Upper lobe of right lung (tissue), 1 donor: ENCODE measurements around the gene TMEM123. TPM values are rescaled to one million over a fixed set of nuclear protein-coding genes. Genes with fewer than 3 reads are reported as not detected.
A peak's percentile ranks its signal among the peaks of the same experiment; 100 is the strongest.
"Not testable (repeated sequence)": the region's sequence is repeated elsewhere in the genome, so short reads cannot be mapped to it uniquely, and the experiment has no call there.

Source experiments
- ATAC-seq: fragments of 200-7000 bp; cut with Tn5 transposase; one replicate; pipeline ENCODE4 v1.9.1; 2020; ENCODE audit warnings: mild to moderate bottlenecking, moderate library complexity
- DNase-seq: peaks from one replicate; pipeline ENCODE4 v3.0.0-alpha.2; 2020
- H3K27ac ChIP-seq: fragments of 200-600 bp; one replicate; pipeline ENCODE4 v1.8.0; 2022
- H3K27me3 ChIP-seq: fragments of 200-600 bp; one replicate; pipeline ENCODE4 v1.8.0; 2022; ENCODE audit warnings: mild to moderate bottlenecking
- H3K36me3 ChIP-seq: fragments of 200-600 bp; one replicate; pipeline ENCODE4 v1.8.0; 2022
- H3K4me1 ChIP-seq: fragments of 200-600 bp; one replicate; pipeline ENCODE4 v1.8.0; 2022
- H3K4me3 ChIP-seq: fragments of 200-600 bp; one replicate; pipeline ENCODE4 v1.8.0; 2022; ENCODE audit warnings: mild to moderate bottlenecking
- H3K9me3 ChIP-seq: fragments of 200-600 bp; one replicate; pipeline ENCODE4 v1.8.0; 2022
- intact Hi-C: fragments of 100-400 bp; cut with DNase I; formaldehyde crosslinking; loops from one replicate; pipeline ENCODE4 v1.11.0; 2022
- total RNA-seq: library from RNA; stranded (reverse); fragmentation: NEBNext Ultra II Directional; extraction: Animal tissue kit (Norgen Biotek cat#: 25700); gene quantifications from one replicate; pipeline ENCODE4 v1.2.1, GENCODE V29; 2021
- TF ChIP-seq, protein P1 (sequence below): fragments of 200-600 bp; IDR thresholded peaks from one replicate; pipeline ENCODE4 v1.8.0; 2022; ENCODE audit warnings: antibody characterized with exemption
- donor health status: DM: no; HTN: yes; CAD: no; lungs with severe emphysema.

The TMEM123 gene
- total RNA-seq, 1 donor from 2014 or later = 203 TPM

DNA sequence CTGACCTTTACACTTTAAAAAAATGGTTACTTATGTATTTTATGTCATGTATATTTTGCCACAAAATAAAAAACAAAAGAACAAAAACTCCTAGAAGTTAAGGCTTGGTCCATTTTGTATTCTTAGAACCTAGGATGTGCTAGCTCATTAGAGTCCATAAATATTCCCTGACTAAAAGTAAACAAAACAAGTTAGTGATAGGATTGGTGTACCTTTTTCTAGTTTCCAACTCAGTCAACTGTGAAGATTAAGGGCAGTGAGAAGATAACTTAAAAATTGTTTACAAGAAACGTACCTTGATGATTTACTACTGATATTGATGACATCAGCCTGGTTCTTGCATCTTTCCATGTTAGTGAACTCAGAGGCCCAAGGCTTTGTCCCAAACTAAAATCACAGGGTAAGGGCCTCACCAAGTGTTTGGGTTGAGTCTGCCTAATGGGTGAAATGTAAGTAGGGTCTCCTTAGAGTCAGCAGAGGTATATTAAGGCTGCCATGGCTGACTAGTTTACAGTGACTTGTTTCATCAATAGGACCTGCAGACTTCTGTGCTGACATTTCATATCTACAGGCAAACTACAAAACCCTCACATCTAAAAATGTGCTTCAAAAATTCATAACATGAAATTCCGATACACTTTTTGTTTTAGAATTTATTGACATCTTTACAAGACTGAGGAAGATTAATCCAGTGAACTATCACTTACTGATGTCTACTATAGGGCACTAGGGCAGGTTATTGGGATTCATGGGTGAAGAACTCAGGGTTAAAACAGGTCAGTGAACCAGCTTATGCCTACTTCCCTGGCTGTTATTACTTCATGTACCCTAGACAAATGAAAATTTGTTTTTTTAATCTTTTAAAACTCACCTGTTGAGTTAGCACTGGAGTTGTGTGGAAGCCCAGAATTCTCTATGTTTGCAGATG lies 4.4 kb downstream of the TMEM123 start:
- Histone ChIP-seq H3K36me3 (peaks cover 16% of the 10 kb centered on the region), H3K9me3 (no peaks in the 10 kb centered on the region), H3K4me1 (peaks cover 29% of the 10 kb centered on the region), H3K27me3 (no peaks in the 10 kb centered on the region), H3K27ac (no peak overlapping the region), H3K4me3 (no peak overlapping the region)
- DNase-seq (no peak), ATAC-seq (no peak)
- intact Hi-C loops = no loop called here
- TF ChIP-seq, protein P1, sequence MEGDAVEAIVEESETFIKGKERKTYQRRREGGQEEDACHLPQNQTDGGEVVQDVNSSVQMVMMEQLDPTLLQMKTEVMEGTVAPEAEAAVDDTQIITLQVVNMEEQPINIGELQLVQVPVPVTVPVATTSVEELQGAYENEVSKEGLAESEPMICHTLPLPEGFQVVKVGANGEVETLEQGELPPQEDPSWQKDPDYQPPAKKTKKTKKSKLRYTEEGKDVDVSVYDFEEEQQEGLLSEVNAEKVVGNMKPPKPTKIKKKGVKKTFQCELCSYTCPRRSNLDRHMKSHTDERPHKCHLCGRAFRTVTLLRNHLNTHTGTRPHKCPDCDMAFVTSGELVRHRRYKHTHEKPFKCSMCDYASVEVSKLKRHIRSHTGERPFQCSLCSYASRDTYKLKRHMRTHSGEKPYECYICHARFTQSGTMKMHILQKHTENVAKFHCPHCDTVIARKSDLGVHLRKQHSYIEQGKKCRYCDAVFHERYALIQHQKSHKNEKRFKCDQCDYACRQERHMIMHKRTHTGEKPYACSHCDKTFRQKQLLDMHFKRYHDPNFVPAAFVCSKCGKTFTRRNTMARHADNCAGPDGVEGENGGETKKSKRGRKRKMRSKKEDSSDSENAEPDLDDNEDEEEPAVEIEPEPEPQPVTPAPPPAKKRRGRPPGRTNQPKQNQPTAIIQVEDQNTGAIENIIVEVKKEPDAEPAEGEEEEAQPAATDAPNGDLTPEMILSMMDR = no peak

DNA sequence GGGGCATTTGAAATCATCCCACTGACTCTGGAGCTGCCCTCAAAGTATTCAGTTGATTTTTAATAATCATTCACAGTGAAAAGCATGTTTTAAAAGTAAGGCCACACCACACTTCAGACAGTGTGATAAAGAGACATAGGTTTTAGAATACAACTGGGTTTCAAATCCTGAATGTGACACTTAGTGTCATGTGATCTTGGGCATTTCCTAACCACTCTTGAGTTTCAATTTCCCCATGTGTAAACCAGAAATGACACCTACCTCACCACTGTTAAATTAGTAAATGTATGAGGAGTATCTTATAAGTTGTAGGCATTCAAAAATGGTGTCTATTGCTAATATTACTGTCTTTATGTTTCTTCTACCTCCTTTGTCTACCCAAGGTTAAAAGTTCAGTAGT lies 5.4 kb downstream of the TMEM123 start:
- peak; percentile 53 for ATAC-seq

DNA sequence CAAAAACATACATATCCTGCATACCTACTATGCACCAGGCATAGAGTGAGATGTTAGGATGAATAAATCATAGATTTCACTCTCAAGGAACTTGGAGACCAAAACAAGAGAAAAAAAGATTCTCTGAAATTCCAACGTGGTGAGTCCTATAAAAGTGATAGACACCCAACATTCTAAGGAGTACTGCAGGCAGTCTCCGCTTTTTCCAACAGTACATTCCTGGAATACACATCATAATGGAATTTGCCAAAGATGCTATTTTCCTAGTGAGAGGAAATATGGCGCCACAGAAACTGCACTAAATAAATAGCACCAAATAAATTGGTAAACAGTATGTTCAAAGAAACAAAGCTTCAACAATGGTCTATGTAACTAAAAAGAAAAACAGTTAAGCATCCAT lies 6.0 kb downstream of the TMEM123 start:
- TF ChIP-seq, protein P1 = no peak
- no peak for ATAC-seq

More for the DNA sequence above, 5.4 kb downstream of the TMEM123 start:
- no peaks in the 10 kb centered on the region for H3K9me3 ChIP-seq
- H3K27me3 ChIP-seq = no peaks in the 10 kb centered on the region
- peaks cover 16% of the 10 kb centered on the region for H3K36me3 ChIP-seq
- no peak overlapping the region for H3K4me3 ChIP-seq
- intact Hi-C loops = no loop called here
- DNase-seq = no peak
- H3K27ac ChIP-seq = no peak overlapping the region
- H3K4me1 ChIP-seq = peaks cover 29% of the 10 kb centered on the region
- TF ChIP-seq, protein P1 = no peak

DNA sequence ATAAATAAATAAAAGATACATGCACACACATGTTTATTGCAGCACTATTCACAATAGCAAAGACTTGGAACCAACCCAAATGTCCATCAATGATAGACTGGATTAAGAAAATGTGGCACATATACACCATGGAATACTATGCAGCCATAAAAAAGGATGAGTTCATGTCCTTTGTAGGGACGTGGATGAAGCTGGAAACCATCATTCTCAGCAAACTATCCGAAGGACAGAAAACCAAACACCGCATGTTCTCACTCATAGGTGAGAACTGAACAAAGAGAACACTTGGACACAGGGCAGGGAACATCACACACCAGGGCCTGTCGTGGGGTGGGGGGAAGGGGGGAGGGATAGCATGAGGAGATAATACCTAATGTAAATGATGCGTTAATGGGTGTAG lies 7.9 kb downstream of the TMEM123 start:
- intact Hi-C loops, DNase-seq, H3K9me3 ChIP-seq, H3K4me3 ChIP-seq, H3K27ac ChIP-seq, H3K27me3 ChIP-seq, ATAC-seq: not testable (repeated sequence)
- peaks cover 16% of the 10 kb centered on the region for H3K36me3 ChIP-seq
- peaks cover 16% of the 10 kb centered on the region for H3K4me1 ChIP-seq

More for the DNA sequence above, 6.0 kb downstream of the TMEM123 start:
- no peak for DNase-seq
- Histone ChIP-seq H3K27me3 (no peaks in the 10 kb centered on the region), H3K27ac (no peak overlapping the region), H3K9me3 (no peaks in the 10 kb centered on the region), H3K36me3 (peaks cover 16% of the 10 kb centered on the region), H3K4me1 (peaks cover 29% of the 10 kb centered on the region), H3K4me3 (no peak overlapping the region)
- intact Hi-C loops = no loop called here

DNA sequence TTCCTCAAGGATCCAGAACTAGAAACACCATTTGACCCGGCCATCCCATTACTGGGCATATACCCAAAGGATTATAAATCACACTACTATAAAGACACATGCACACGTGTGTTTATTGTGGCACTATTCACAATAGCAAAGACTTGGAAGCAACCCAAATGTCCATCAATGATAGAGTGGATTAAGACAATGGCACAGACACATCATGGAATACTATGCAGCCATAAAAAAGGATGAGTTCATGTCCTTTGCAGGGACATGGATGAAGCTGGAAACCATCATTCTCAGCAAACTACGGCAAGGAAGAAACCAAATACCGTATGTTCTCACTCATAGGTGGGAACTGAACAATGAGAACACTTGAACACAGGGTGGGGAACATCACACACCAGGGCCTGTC lies 8.4 kb downstream of the TMEM123 start:
- intact Hi-C loops, H3K9me3 ChIP-seq, ATAC-seq, H3K27me3 ChIP-seq, H3K4me3 ChIP-seq, DNase-seq, H3K27ac ChIP-seq: not testable (repeated sequence)
- Histone ChIP-seq H3K36me3 (peaks cover 16% of the 10 kb centered on the region), H3K4me1 (peaks cover 11% of the 10 kb centered on the region)

DNA sequence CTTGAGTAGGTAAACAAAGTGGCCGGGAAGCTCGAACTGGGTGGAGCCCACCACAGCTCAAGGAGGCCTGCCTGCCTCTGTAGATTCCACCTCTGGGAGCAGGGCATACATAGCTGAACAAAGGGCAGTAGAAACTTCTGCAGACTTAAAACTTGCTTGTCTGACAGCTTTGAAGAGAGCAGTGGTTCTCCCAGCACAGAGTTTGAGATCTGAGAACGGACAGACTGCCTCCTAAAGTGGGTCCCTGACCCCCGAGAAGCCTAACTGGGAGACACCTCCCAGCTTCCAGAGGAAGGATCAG lies 13.6 kb downstream of the TMEM123 start:
- H3K9me3 ChIP-seq, H3K4me3 ChIP-seq, H3K27me3 ChIP-seq, DNase-seq, H3K4me1 ChIP-seq, H3K27ac ChIP-seq, ATAC-seq, H3K36me3 ChIP-seq, intact Hi-C loops: not testable (repeated sequence)

DNA sequence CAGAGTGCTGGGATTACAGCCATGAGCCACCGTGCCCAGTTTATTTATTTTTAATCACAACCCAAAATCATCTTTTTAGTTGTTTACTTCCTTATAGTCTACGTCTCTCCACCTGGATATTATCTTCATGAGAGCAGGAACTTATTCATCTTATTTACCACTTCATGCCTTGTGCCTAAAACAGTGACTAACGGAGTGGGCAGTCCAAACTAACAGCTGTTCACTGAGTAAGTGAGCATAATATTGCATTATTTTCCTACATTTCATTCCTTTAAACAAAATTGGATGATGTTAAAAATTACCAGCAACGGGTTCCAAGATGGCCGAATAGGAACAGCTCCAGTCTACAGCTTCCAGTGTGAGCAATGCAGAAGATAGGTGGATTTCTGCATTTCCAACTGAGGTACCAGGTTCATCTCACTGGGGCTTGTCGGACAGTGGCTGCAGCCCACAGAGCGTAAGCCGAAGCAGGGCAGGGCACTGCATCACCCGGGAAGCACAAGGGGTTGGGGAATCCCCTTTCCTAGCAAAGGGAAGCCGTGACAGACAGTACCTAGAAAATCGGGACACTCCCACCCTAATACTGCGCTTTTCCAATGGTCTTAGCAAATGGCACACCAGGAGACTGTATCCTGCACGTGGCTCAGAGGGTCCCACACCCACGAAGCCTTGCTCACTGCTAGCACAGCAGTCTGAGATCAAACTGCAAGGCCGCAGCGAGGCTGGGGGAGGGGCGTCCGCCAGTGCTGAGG lies 14.1 kb downstream of the TMEM123 start:
- no peak overlapping the region for H3K27ac ChIP-seq
- DNase-seq (peak; percentile 73), ATAC-seq (no peak)
- TF ChIP-seq, protein P1 = no peak
- H3K36me3 ChIP-seq = no peaks in the 10 kb centered on the region
- intact Hi-C loops = no loop called here
- no peak overlapping the region for H3K4me3 ChIP-seq
- H3K27me3 ChIP-seq = no peaks in the 10 kb centered on the region
- peaks cover 4% of the 10 kb centered on the region for H3K4me1 ChIP-seq
- H3K9me3 ChIP-seq = no peaks in the 10 kb centered on the region
